Measurements from ENCODE around the gene SPNS2. TPM values are rescaled to one million over a fixed set of nuclear protein-coding genes. Genes with fewer than 3 reads are reported as not detected.

SPNS2 gene
- total RNA-seq, 4 donors from 2014 or later: 5.4 to 49.8 (median 23.4) TPM

DNA sequence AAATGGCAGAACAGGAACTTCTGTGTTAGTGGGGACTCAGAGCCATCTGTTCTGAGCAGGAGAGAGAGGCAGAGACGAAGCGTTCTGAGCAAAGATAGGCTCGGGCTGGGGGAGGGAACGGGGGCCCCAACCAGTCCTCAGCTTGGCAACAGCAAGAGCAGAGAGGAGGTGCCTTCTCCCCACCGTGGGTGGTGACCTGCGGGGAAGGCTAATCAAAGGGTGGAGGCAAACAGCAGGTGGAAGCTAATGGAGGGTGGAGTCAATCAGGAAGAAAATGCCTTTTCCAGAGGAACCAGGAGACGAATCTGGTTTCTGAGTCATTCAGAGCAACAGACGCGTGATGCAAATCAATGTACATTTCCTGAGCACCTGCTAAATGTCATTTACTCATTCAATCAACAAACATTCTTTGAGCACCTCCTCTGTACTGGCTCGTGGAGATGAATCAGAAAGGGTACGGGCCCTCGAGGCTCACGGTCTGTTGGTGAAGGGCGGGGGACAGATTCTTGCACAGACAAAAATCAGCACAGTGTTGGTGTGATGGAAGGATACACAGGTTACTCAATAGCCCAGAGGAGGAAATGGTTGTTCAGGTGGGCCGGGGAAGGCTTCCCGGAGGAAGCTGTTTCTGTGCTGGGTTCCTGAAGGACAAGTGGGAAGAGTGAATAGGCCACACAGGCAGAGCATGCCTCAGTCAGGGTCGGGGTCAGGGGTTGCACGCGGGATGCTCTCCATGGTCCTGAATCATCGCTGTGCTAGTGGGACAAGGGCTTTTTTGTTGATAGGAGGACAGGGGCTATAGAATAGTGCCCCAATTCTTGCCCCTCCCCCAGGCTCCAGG is 5.7 kb upstream of the SPNS2 start:
- DNase-seq (ENCODE audit: low spot score in 2 of 2): peak in 1 of 2 donors; percentile 42
- Histone ChIP-seq H3K27ac (no peak overlapping the region), H3K9me3 (no peaks in the 10 kb centered on the region), H3K27me3 (no peaks in the 10 kb centered on the region), H3K36me3 (no peaks in the 10 kb centered on the region), H3K4me3 (no peak overlapping the region), H3K4me1 (peaks cover 0 to under 1% (median 0%) of the 10 kb centered on the region in 4 donors)
- TF ChIP-seq EP300 (IDR thresholded peaks at IDR 0.05): no peak
- 41 to 53% methylated on average over 20 of the region's 20 CpGs for WGBS, 2 donors

DNA sequence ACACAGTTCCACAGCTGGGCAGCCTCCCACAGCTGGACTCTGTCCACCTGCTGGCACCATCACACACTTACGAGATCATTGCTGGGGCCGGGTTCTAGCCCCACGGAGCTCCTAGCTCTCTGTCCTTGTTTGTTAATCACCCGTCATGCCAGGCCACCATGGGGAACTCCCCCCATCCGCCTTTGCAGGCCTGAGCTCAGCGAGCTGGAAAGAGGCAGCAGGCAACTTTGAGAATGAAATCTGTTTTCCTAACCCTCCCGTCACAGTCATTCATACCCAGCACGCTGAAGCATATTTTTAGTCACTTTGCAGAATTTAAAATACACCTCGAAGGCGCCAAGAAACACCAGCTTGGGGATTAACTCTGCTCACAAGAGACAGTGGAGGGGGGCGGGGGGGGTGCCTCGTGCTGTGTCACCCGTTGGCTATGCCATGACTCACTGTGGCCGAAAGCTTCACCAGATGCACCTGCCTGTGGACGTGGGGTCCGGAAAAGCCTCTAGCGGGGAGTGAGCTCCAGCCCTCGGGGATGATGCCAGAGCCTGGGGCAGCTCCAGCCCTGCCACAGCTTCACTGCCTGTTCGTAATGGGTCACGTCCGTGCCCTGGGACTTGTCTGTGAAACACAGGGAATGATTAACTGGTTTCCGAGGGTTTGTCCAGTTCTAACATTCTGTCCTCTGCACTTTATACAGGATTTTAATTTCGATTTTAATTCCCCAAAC is 1.4 kb upstream of the SPNS2 start:
- TF ChIP-seq EP300 (IDR thresholded peaks at IDR 0.05) (no peak), POLR2A (IDR thresholded peaks at IDR 0.05) (no peak)
- TF ChIP-seq, protein P1, sequence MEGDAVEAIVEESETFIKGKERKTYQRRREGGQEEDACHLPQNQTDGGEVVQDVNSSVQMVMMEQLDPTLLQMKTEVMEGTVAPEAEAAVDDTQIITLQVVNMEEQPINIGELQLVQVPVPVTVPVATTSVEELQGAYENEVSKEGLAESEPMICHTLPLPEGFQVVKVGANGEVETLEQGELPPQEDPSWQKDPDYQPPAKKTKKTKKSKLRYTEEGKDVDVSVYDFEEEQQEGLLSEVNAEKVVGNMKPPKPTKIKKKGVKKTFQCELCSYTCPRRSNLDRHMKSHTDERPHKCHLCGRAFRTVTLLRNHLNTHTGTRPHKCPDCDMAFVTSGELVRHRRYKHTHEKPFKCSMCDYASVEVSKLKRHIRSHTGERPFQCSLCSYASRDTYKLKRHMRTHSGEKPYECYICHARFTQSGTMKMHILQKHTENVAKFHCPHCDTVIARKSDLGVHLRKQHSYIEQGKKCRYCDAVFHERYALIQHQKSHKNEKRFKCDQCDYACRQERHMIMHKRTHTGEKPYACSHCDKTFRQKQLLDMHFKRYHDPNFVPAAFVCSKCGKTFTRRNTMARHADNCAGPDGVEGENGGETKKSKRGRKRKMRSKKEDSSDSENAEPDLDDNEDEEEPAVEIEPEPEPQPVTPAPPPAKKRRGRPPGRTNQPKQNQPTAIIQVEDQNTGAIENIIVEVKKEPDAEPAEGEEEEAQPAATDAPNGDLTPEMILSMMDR (IDR thresholded peaks at IDR 0.05): no peak
- 70 to 74% methylated on average over 23 of the region's 23 CpGs for WGBS, 2 donors
- H3K9me3 ChIP-seq: no peaks in the 10 kb centered on the region
- H3K27ac ChIP-seq: no peak overlapping the region
- H3K27me3 ChIP-seq: peaks cover 0 to 28% of the 10 kb centered on the region in 2 donors
- no peak for DNase-seq (ENCODE audit: low spot score in 2 of 2)
- peaks cover 0 to 28% (median 10%) of the 10 kb centered on the region in 4 donors for H3K4me1 ChIP-seq
- H3K4me3 ChIP-seq: no peak overlapping the region
- no peaks in the 10 kb centered on the region for H3K36me3 ChIP-seq

DNA sequence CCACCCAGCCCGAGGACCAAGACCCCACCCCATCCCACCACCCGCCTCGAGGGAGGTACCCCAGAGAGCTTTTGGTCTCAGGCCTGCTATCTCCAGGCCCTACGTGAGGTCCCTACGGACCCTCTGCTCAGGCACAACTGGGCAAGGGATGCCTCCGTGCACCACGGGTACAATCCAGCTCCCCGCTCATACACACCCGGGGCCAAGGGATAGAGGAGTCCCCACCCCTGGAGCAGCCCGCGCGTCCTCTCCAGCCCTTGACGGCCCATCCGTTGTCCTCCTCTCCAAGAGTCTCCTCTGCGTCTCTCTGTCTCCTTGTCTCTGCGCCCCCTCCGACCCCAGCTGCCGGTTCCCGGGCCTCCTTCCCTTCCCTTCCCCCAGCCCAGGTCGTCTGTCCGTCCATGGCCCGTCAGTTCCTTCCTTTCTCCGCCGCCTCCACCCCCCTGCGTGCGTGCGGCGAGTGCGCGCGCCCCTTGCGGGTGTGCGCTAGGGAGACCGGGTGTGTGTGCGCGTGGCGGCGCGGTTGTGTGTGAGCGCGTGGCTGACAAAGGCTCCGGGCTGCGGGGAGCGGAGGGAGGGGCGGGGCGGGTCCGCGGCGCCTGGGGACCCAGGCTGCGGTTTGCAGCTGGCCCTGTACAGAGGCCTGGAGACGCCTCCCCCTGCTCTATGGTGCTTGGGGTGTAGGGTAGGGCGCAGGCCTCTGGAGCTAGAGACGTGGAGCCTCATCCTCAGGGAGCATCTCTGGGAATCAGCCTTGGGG is 930 bp downstream of the SPNS2 start:
- DNase-seq (ENCODE audit: low spot score in 2 of 2): no peak
- WGBS, 2 donors: 0 to 1% methylated on average over 45 to 51 of the region's 53 CpGs
- Histone ChIP-seq H3K9me3 (no peaks in the 10 kb centered on the region), H3K36me3 (no peaks in the 10 kb centered on the region), H3K27me3 (peaks cover 0 to 48% of the 10 kb centered on the region in 2 donors), H3K27ac (peak overlapping the region in 1 of 4 donors; percentile 12), H3K4me1 (peaks cover 0 to 28% (median 11%) of the 10 kb centered on the region in 4 donors), H3K4me3 (peak overlapping the region; percentile 7 to 52 (median 31))
- TF ChIP-seq EP300 (IDR thresholded peaks at IDR 0.05) (no peak), POLR2A (IDR thresholded peaks at IDR 0.05) (no peak)
- TF ChIP-seq, protein P1 (IDR thresholded peaks at IDR 0.05): no peak

DNA sequence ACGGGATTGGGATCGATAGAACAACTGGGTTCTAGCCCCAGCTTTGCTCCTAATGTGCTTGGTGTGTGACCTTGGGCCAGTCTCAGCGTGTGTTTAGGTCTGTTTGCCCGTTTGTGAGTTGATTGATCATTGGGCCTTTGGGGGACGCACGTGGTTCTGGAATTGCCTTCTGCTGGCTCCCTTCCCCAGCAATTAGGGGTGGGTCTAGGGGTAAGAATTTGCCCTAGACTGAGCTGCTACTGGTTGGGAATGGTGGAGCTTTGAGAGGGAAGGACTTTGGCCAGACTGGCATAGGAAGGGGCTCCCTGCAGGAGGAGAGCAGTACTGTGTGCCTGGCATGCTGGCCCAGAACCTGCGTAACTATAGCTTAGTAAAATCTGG is 1.5 kb downstream of the SPNS2 start:
- 18 to 71% methylated on average over 1 to 7 of the region's 7 CpGs for WGBS, 2 donors
- TF ChIP-seq, protein P1 (IDR thresholded peaks at IDR 0.05): no peak
- no peak for TF ChIP-seq EP300 (IDR thresholded peaks at IDR 0.05)
- no peak for TF ChIP-seq POLR2A (IDR thresholded peaks at IDR 0.05)
- peak overlapping the region in 1 of 4 donors; percentile 12 for H3K27ac ChIP-seq
- peak overlapping the region in 3 of 4 donors; percentile 20 to 52 (median 42) for H3K4me3 ChIP-seq
- no peaks in the 10 kb centered on the region for H3K9me3 ChIP-seq
- H3K4me1 ChIP-seq: peaks cover 0 to 28% (median 13%) of the 10 kb centered on the region in 4 donors
- DNase-seq (ENCODE audit: low spot score in 2 of 2): no peak
- H3K27me3 ChIP-seq: peaks cover 0 to 48% of the 10 kb centered on the region in 2 donors
- no peaks in the 10 kb centered on the region for H3K36me3 ChIP-seq

DNA sequence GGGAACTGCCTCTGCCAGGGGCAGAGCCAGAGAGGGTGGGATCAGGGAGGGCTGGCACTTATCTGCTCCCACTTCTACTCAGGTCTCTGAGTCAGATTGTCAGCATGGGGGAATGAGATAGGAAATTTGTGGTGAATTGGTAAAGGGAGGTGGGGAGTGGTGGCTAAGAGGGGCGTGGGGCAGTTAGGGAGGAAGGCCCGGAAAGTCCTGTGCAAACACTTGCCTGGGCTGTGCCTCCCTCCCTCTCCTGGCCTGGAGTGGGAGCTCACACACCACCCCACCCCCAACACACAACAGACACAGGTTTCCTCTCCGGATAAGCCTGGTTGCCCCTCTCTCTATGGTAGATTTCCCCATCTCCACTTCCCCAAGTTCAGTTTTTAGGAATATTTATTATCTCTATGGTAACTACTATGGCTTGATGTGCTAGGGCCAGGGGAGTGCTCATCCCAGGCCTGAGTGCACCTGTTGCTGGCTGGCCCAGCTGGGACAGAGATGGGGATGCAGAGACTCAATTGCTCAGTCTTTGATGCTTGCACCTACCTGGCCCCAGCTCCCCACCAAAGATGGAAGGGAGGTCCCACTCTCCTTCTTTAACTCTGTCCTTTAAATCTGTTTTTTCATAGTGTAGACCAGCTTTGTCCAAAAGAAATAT is 2.7 kb downstream of the SPNS2 start:
- H3K27ac ChIP-seq: no peak overlapping the region
- no peak for DNase-seq (ENCODE audit: low spot score in 2 of 2)
- TF ChIP-seq POLR2A (IDR thresholded peaks at IDR 0.05): no peak
- TF ChIP-seq EP300 (IDR thresholded peaks at IDR 0.05): no peak
- TF ChIP-seq, protein P1 (IDR thresholded peaks at IDR 0.05): no peak
- no peaks in the 10 kb centered on the region for H3K9me3 ChIP-seq
- peak overlapping the region in 1 of 4 donors; percentile 52 for H3K4me3 ChIP-seq
- H3K27me3 ChIP-seq: peaks cover 0 to 48% of the 10 kb centered on the region in 2 donors
- WGBS, 2 donors: 21 to 32% methylated on average over 3 of the region's 3 CpGs
- H3K4me1 ChIP-seq: peaks cover 0 to 29% (median 14%) of the 10 kb centered on the region in 4 donors
- H3K36me3 ChIP-seq: no peaks in the 10 kb centered on the region

Data from tibial nerve (tissue), 4 donors.